Measurements from ENCODE around the gene FLRT1. TPM values are rescaled to one million over a fixed set of nuclear protein-coding genes. Genes with fewer than 3 reads are reported as not detected.

The FLRT1 gene
- total RNA-seq, 1 donor from 2014 or later: 7.1 TPM

- DNase-seq (ENCODE audit: low spot score in 2 of 2, unreplicated experiment in 2 of 2): no peak
- no peak for TF ChIP-seq CTCF (IDR thresholded peaks at IDR 0.05; ENCODE audit: unreplicated experiment)
- H3K27ac Mint-ChIP-seq: peak overlapping the region; percentile 67
- no peak overlapping the region for H3K4me3 Mint-ChIP-seq
- peaks cover 55% of the 10 kb centered on the region for H3K4me1 Mint-ChIP-seq
- H3K27me3 Mint-ChIP-seq (ENCODE audit: low read depth): peaks cover 25% of the 10 kb centered on the region
- no peaks in the 10 kb centered on the region for H3K36me3 Mint-ChIP-seq
- H3K9me3 Mint-ChIP-seq: no peaks in the 10 kb centered on the region
Measured at GRCh38 chr11:64003807-64004589, 31.7 kb upstream of the FLRT1 start.

- Mint-ChIP-seq H3K4me1 (peaks cover 59% of the 10 kb centered on the region), H3K27me3 (ENCODE audit: low read depth) (peaks cover 25% of the 10 kb centered on the region), H3K9me3 (no peaks in the 10 kb centered on the region), H3K36me3 (no peaks in the 10 kb centered on the region), H3K4me3 (no peak overlapping the region), H3K27ac (no peak overlapping the region)
- no peak for TF ChIP-seq CTCF (IDR thresholded peaks at IDR 0.05; ENCODE audit: unreplicated experiment)
- no peak for DNase-seq (ENCODE audit: low spot score in 2 of 2, unreplicated experiment in 2 of 2)
Measured at GRCh38 chr11:64004590-64004984, 31.1 kb upstream of the FLRT1 start.

- H3K9me3 Mint-ChIP-seq: no peaks in the 10 kb centered on the region
- no peak for TF ChIP-seq CTCF (IDR thresholded peaks at IDR 0.05; ENCODE audit: unreplicated experiment)
- H3K27ac Mint-ChIP-seq: no peak overlapping the region
- H3K36me3 Mint-ChIP-seq: no peaks in the 10 kb centered on the region
- H3K4me1 Mint-ChIP-seq: peaks cover 55% of the 10 kb centered on the region
- no peak overlapping the region for H3K4me3 Mint-ChIP-seq
- H3K27me3 Mint-ChIP-seq (ENCODE audit: low read depth): peaks cover 25% of the 10 kb centered on the region
- no peak for DNase-seq (ENCODE audit: low spot score in 2 of 2, unreplicated experiment in 2 of 2)
Measured at GRCh38 chr11:64005691-64006090, 30.0 kb upstream of the FLRT1 start.

GRCh38 chr11:64006398-64006797 lies 29.3 kb upstream of the FLRT1 start:
- Mint-ChIP-seq H3K27me3 (ENCODE audit: low read depth) (peaks cover 25% of the 10 kb centered on the region), H3K4me3 (peak overlapping the region; percentile 6), H3K4me1 (peaks cover 53% of the 10 kb centered on the region), H3K36me3 (no peaks in the 10 kb centered on the region), H3K9me3 (no peaks in the 10 kb centered on the region), H3K27ac (no peak overlapping the region)
- no peak for TF ChIP-seq CTCF (IDR thresholded peaks at IDR 0.05; ENCODE audit: unreplicated experiment)
- DNase-seq (ENCODE audit: low spot score in 2 of 2, unreplicated experiment in 2 of 2): no peak

GRCh38 chr11:64007160-64007628 lies 28.5 kb upstream of the FLRT1 start:
- H3K27ac Mint-ChIP-seq: peak overlapping the region; percentile 80
- peaks cover 46% of the 10 kb centered on the region for H3K4me1 Mint-ChIP-seq
- H3K36me3 Mint-ChIP-seq: no peaks in the 10 kb centered on the region
- peak overlapping the region; percentile 70 for H3K4me3 Mint-ChIP-seq
- peaks cover 25% of the 10 kb centered on the region for H3K27me3 Mint-ChIP-seq (ENCODE audit: low read depth)
- no peaks in the 10 kb centered on the region for H3K9me3 Mint-ChIP-seq
- no peak for DNase-seq (ENCODE audit: low spot score in 2 of 2, unreplicated experiment in 2 of 2)
- no peak for TF ChIP-seq CTCF (IDR thresholded peaks at IDR 0.05; ENCODE audit: unreplicated experiment)
